Activated CD4-positive, CD25-positive, alpha-beta regulatory T cell (primary cell): Measurements from ENCODE around the gene MARCHF6.
"Not testable (repeated sequence)": the region's sequence is repeated elsewhere in the genome, so short reads cannot be mapped to it uniquely, and the experiment has no call there.

Experiments
- DNase-seq, 4 experiments: peaks; one replicate each; lab custom pipeline; 2025; lab: John Stamatoyannopoulos, UW

Gene MARCHF6, protein sequence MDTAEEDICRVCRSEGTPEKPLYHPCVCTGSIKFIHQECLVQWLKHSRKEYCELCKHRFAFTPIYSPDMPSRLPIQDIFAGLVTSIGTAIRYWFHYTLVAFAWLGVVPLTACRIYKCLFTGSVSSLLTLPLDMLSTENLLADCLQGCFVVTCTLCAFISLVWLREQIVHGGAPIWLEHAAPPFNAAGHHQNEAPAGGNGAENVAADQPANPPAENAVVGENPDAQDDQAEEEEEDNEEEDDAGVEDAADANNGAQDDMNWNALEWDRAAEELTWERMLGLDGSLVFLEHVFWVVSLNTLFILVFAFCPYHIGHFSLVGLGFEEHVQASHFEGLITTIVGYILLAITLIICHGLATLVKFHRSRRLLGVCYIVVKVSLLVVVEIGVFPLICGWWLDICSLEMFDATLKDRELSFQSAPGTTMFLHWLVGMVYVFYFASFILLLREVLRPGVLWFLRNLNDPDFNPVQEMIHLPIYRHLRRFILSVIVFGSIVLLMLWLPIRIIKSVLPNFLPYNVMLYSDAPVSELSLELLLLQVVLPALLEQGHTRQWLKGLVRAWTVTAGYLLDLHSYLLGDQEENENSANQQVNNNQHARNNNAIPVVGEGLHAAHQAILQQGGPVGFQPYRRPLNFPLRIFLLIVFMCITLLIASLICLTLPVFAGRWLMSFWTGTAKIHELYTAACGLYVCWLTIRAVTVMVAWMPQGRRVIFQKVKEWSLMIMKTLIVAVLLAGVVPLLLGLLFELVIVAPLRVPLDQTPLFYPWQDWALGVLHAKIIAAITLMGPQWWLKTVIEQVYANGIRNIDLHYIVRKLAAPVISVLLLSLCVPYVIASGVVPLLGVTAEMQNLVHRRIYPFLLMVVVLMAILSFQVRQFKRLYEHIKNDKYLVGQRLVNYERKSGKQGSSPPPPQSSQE

DNA sequence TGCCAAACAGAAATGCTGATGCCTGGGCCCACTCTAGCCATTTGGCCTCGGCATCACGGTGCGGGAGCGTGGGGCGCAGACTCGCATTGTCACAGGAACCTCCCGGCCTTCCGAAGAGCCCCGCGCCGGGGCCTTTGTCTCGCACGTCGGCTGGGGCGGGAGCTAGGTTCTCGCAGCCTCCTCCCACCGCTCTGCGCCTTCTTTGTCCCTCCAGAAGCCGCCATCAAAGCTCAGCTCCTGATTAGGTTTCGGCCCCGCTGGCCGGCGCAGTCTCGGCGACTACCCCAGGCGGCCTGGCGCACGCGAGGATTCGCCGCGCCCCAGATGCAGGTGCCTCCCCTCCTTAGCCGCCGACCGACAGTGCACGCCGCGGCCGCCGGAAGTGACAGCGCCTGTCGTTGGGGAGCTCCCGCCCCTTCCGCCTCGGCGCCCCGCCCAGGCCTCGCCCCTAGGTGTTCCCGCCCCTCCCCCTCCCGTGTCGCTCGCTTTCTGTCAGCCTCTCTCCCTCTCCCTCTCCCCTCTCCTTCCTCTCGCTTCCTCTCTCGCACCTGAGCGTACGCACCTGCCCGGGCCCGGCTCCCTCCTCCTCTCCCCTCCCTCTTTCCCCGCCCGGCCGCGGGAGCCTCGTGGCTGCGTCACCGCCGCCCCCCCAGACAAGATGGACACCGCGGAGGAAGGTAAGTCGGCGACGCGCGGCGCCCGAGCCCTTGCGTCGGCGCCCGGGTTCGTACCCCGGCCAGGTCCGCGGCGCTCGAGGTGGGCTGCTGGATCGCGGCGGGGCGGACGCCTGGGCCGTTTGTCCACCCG is at the start of gene MARCHF6:
Gene MARCHF6 (plus strand): TSS at position 455 of the 807 bp plus-strand sequence. CDS start 204 bp downstream, at position 659.
- DNase-seq, result peak; percentile 93 to 97 (median 94)

DNA sequence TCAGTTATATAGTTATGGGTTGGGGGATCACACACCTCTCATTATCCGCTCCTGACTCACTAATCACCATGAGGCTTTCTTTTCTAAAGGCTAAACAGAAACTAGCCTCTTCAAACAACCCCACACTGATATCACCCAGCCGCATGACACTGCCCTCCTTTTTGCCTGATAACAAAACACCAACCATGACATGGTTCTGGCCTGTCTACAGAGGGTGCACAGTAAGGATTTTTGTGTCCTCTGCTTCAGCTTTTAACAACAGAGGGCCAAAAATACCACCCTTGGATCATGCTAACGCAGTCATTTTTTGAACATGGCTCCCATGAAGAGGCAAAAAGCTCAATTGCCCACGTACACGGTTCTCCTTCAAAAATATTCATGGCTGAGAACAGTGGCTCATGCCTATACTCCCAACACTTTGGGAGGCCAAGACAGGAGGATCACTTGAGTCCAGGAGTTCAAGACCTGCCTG is 49.8 kb upstream of the MARCHF6 start:
- DNase-seq, result no peak

DNA sequence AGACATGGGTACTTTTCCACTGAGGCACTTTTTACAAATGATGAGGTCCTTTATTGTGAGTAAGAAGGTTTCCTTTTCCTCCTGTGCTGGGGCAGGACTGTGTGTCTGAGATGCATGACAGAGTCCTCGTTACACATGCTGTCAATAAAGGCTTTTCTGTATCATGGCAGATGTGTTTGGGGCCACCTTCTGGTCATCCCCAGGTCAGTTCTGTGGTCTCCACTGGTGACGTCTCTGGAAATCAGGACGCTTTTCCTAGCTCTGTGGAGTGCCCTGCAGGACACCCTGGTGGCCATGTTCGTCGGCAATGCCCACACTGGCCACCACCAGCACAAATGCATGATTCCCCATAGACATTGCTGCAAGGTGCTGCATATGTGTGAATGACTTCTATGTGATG is 48.6 kb upstream of the MARCHF6 start:
- no peak for DNase-seq

DNA sequence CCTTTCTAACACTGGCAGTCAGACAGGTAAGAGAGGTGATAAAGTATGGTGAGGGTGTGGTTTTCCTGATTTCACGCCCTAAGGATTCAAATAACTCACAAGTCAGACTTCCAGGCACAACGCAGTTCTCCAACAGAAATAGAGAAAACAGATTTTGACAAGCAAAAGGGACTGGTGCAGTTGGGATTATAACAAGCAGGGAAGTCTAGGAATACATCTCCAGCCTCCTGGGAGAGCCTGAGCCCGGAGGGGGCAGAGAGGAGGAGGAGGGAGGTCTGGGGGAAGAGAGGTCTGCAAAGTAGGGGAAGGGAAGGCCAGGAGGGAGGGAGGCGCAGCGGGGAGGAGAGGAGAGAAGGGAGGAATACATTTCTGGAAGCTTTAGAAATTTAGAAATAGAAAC is 47.4 kb upstream of the MARCHF6 start:
- no peak for DNase-seq

DNA sequence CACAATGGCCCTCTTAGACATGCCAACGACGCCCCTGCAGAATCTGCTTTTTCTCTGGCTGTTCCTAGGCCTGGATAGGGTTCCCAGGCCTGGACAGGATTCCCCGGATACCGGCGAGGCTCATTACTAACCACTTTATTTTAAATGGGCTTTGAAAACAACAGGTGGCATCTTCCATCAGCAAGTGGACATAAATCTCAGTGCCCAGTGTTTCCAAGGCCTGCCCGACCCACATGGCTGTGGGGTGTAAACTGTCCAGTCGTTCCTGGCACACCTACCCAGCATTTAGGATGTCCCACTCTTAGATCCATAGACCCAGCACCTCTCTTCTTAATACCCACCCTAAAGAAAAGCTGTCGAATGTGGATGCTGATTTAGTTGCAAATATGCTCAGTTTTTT is 46.7 kb upstream of the MARCHF6 start:
- DNase-seq, result no peak

DNA sequence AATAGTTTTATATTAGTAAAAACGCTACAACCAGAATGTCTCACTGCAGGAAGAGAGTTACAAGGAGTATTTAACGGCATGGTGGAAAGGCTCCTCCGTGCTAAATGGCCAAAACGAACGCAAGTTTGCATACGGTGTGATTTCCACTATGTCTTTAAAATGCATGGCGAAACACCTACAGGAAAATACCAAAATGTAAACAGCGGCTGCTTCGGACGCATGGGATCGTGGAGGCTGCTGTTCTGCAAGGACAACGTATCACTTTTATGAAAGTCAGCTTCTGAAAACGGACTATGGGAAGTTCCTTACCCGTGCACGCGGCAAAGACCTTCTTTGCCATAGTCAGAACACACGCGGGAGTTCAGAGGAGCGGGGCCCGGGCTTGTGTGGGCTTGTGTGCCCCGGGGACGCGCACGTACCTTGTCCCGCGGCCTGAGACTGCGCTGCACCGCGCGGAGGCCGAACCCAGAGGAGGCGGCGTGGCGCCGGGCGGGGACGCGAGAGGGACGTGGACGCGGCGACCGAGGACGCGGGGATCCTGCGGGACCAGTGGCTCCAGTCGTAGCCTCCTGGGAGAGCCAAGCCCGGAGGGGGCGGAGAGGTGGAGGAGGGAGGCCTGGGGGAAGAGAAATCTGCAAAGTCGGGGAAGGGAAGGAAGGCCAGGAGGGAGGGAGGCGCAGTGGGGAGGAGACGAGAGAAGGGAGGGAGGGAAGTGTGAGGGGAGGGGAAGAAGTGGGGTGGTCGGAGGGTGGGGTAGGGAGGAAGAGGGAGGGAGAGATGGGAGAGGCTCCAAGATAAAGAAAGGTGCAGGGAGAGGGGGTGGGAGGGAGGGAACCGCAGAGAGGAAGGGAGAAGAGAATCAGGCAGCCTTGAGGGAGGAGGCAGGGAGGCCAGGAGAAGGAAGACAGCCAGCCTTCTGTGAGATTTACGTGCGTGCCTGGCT is 46.0 kb upstream of the MARCHF6 start, which contains the start of gene CMBL:
Gene CMBL (minus strand): TSS at position 697 of the 943 bp plus-strand sequence. CDS start 17,140 bp downstream, outside the sequence.
- no peak for DNase-seq

DNA sequence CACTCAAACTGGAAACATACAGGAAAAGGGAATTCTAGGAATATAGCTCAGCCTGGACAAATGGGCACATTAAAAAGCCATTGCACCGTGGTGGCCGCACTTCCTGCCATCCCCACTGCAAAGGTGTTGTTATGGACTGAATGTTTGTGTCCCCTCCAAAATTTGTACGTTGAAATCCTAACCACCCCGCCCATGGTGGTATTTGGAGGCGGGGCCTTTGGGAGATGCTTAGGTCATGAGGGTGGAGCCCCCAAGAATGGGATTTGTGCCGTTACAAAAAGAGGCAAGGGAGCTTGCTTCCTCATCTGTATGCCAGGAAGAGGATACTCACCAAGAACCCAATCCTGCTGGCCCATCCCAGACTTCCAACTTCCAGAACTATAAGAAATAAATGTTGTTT is 44.7 kb upstream of the MARCHF6 start:
- DNase-seq, result no peak

DNA sequence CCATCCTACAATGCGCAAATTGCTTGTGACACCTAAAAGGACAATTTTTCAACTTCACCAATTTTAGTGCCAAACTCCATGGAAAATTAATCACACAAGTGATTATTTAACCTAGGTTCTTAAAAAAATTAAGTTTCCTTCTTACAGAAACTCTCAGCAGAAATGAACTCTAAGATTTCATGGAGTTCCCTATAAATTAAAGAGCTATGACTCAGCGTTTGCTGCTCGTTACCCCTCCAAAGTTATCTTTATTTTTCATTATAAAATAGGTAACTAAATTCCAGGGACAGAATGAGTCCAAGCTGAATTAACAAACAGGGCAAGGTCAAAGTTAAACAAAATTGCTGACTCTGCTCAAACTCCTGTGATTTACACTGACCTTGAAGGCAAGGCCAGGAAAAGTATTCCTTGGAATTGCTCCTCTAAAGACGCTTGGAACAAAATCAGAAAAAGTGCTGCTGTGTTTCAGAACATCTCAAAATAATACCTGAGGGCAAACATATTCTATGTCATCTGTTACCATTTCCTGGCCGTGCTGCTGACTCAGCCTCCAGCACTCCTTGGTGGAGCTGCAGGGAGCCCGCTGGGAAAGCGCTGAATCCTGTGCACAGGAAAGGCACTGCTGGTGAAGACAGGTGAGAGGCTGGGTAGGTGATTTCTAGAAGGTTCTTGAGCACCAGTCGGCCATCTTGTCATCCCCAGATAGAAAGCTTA is 43.3 kb upstream of the MARCHF6 start:
- no peak for DNase-seq

DNA sequence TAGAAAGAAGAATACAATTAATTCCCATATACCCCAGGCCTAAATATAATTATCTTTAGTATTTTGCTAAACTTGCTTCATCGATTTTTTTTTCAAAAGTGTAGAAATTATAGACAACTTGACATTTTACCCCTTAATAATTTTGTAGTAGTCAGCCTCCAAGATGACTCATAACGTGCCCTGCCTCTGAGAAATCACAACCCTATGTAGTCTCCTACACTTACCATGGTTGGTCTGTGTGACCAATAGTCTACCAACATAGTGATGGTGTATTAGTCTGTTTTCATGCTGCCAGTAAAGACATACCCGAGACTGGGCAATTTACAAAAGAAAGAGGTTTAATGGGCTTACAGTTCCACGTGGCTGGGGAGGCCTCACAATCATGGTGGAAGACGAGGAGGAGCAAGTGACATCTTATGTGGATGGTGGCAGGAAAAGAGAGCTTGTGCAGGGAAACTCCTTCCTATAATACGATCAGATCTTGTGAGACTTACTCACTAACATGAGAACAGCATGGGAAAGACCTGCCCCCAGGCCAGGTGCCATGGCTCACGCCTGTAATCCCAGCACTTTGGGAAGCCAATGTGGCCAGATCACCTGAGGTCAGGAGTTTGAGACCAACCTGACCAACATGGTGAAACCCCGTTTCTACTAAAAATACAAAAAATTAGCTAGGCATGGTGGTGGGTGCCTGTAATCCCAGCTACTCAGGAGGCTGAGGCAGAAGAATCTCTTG is 42.5 kb upstream of the MARCHF6 start:
- DNase-seq, result not testable (repeated sequence)

DNA sequence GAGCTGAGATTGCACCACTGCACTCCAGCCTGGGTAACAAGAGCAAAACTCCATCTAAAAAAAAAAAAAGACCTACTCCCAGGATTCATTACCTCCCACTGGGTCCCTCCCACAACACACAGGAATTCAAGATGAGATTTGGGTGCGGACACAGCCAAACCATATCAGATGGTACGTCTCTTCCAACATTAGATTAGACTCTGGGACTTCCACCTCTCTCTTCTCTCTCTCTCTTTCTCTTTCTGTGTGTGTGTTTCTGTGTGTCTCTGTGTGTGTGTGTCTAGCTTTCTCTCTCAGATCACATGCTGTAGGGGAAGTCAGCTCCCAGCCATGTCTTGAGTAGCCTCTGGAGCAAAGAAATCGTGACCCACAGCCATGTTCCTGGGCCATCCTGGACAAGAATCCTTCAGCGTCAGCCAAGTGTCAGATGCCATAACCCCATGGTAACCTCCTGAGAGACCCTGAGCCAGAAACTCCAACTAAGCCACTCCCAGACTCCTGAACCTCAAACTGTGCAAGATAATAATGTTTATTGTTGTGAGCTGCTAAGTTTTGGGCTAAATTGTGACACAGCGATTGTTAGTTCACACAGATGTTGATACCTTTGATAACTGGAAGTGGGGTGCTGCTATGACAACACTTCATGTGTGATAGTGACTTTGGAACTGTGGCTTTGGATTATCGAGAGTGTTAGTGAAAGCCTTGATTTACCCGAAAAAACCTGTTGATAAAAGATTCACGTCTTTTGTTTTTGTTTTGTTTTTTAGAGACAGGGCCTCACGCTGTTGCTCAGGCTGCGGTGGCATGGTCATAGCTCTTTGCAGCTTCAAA is 41.7 kb upstream of the MARCHF6 start:
- DNase-seq, result no peak

DNA sequence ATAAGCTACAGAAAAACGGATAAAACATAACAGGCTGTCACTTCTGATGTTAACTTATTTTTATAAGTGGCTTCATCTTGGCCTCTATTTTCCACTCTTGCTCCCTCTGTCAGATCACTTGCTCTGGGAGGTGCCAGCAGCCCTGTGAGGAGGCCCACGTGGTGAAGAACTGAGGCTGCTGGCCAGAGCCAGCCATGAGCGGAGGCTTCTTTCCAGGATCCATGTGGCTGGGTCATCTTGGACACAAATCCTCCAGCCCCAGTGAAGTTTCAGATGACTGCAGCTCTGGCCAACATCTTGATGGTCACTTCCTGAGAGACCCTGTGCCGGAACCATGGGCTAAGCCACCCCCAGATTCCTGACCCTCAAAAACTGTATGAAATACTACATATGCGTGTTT is 38.3 kb upstream of the MARCHF6 start:
- no peak for DNase-seq

DNA sequence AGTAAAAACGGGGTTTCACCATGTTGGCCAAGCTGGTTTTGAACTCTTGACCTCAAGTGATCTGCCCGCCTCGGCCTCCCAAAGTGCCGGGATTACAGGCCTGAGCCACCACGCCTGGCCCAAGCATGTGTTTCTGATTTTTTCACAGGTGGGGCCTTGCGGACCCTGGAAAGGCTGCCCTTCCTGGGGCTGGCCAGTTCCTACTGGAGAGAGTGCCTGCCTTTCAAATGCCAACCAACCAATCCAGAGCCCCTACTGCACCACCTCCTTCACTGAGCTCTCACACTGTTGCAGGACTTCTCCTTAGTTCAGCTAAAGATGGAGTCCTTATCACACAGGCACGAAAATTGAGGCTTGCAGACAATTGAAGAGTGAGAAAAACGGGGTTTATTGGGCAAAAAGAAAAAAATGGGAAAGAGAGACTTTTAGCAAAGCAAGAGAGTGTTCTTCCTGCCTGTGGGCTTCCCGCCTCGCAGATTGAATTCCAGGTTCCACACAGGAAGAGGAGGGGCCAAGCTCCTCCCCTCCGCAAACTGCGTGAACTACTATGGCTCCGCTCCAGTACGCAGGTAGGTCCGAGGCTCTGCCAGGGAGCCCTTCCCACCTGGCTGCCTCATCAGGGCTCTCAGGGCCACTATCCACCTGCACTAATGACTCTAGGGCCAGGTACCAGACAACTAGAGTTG is 37.5 kb upstream of the MARCHF6 start:
- DNase-seq, result no peak

DNA sequence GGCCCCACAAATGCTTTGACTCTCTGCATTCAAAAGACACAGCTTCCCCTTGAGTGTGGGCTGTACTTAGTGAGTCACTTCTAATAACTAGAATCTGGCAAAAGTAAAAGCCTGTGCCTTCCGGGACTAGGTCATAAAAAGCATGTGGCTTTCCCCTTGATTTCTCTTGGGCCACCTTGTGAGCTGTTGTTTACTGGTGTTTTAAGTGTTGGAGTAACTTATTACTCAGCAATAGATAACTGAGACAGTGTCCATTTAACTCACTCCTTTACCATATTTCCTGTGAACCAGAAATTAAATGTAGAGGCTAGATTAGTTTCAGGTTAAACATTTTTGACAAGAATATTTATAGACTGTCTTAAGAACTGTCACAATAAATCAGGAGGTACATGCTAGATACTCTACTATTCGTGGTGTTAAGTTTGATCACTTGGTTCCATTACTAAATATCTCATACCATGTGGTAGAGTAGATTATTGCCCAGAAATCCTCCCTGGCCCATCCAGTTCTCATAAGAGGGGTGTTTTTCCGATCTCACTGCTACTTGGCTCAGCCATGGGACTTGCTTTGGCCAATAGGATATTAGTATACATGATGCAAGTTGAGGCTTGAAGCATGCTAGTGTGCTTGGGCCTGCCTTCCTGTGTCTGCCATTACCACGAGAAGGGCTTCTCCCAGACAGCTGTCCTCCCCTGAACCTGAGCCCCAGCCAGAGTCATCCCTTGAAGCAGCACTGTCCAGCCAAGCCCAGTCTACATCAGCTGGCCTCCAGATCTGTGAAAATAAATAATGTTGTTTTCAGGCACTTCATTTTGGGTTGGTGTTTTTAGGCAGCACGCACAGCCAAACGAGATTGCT is 35.4 kb upstream of the MARCHF6 start:
- no peak for DNase-seq

DNA sequence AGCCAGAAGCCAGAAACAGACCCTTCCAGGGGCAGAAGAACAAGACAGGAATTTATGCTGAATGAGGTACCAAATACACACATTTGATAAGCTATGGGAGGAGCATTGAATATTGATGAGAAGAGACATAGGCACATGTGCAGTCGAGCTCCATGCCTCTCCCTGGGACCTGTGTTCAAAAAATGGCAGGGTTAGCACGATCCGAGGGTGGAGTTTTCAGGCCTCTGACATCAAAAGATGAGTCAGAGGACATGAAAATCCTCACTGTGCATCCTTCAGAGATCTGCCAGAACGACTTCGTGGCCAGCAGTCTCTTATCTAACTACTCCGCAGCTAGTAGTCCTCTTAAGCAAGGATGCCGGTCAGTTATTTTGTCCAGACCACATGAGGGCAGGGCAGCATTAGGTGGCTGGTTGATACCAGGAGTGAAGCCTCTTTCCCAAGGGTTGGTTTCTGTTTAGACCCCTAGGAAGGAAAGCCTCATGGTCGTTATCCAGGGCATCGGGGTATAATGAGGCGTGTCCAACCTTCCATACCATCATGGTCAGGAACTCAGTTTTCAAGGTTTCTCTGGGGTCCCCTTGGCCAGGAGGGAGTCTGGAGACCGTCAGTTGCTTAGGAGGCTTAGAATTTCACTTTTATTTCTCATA is 34.2 kb upstream of the MARCHF6 start:
- DNase-seq, result no peak

DNA sequence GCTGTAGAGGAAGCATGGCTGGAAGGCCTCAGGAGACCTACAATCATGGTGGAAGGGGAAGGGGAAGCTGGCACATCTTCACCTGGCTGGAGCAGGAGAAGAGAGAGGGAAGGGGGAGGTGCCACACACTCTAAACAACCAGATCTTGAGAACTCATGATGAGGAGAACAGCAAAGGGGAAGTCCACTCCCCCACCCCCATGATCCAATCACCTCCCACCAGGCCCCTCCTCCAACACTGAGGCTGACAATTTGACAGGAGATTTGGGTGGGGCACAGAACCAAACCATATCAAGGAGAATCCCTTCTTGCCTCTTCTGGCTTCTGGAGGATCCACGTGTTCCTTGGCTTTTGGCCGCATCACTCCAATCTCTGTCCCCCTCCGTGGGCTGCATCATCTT is 32.7 kb upstream of the MARCHF6 start:
- no peak for DNase-seq

DNA sequence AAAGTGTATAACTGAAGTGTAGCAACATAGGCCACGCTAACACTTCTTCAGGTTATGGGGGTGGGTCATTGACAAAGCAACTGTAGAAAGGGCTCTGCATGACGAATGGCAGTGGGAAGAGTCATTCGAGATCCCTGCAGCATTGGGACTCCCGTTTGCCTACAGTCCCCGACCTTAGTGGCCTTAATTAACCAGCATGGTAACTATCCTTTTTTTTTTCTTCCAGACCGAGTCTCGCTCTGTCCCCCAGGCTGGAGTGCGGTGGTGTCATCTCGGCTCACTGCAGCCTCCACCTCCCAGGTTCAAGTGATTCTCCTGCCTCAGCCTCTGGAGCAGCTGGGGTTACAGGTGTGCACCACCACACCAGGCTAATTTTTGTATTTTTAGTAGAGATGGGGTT is 31.6 kb upstream of the MARCHF6 start:
- no peak for DNase-seq
